ENCODE results near the gene ADGRA1.

The ADGRA1 gene

GRCh38 chr10:133113146-133113830 is 25.6 kb downstream of the ADGRA1 start:
- DNase-seq (ENCODE audit: low read depth, low spot score), result no peak

GRCh38 chr10:133113847-133114246 is 26.1 kb downstream of the ADGRA1 start:
- no peak for DNase-seq (ENCODE audit: low read depth, low spot score)

- DNase-seq (ENCODE audit: low read depth, low spot score), result no peak
Observed at GRCh38 chr10:133114251-133114650, 26.5 kb downstream of the ADGRA1 start.

- DNase-seq (ENCODE audit: low read depth, low spot score), result no peak
Observed at GRCh38 chr10:133114726-133115452, 27.2 kb downstream of the ADGRA1 start.

- DNase-seq (ENCODE audit: low read depth, low spot score), result no peak
Observed at GRCh38 chr10:133115453-133115842, 27.7 kb downstream of the ADGRA1 start.

- no peak for DNase-seq (ENCODE audit: low read depth, low spot score)
Observed at GRCh38 chr10:133115976-133116375, 28.3 kb downstream of the ADGRA1 start.

GRCh38 chr10:133116455-133116854 is 28.7 kb downstream of the ADGRA1 start:
- DNase-seq (ENCODE audit: low read depth, low spot score), result no peak

GRCh38 chr10:133117036-133117687 is 29.4 kb downstream of the ADGRA1 start:
- DNase-seq (ENCODE audit: low read depth, low spot score), result no peak

GRCh38 chr10:133117688-133118071 is 30.0 kb downstream of the ADGRA1 start:
- no peak for DNase-seq (ENCODE audit: low read depth, low spot score)

GRCh38 chr10:133121479-133121878 is 33.8 kb downstream of the ADGRA1 start:
- no peak for DNase-seq (ENCODE audit: low read depth, low spot score)

GRCh38 chr10:133122171-133122935 is 34.6 kb downstream of the ADGRA1 start:
- no peak for DNase-seq (ENCODE audit: low read depth, low spot score)

- no peak for DNase-seq (ENCODE audit: low read depth, low spot score)
Observed at GRCh38 chr10:133123050-133123745, 35.5 kb downstream of the ADGRA1 start.

- DNase-seq (ENCODE audit: low read depth, low spot score), result no peak
Observed at GRCh38 chr10:133123746-133124356, 36.1 kb downstream of the ADGRA1 start.

GRCh38 chr10:133124357-133125211 is 36.9 kb downstream of the ADGRA1 start:
- no peak for DNase-seq (ENCODE audit: low read depth, low spot score)

- DNase-seq (ENCODE audit: low read depth, low spot score), result no peak
Observed at GRCh38 chr10:133125901-133126300, 38.2 kb downstream of the ADGRA1 start.

- DNase-seq (ENCODE audit: low read depth, low spot score), result no peak
Observed at GRCh38 chr10:133126431-133127290, 38.9 kb downstream of the ADGRA1 start.

GRCh38 chr10:133127291-133128125 is 39.8 kb downstream of the ADGRA1 start:
- no peak for DNase-seq (ENCODE audit: low read depth, low spot score)

Data from iPS DF 19.7 (cell line).